GM12875 (cell line): Measurements from ENCODE around the gene AFTPH.

Experiments
- H3K4me3 ChIP-seq: one replicate; pipeline ENCODE4 v1.5.1; 2011; ENCODE audit warnings: low read depth, low read length, control low read depth
- TF ChIP-seq, protein P1 (sequence below): IDR thresholded peaks from 2 replicates; pipeline ENCODE4 v1.5.1; 2011; ENCODE audit warnings: low read depth, mild to moderate bottlenecking, control low read depth, inconsistent platforms, low read length, moderate library complexity, borderline replicate concordance; ENCODE audit not compliant: insufficient read depth

The AFTPH gene

DNA sequence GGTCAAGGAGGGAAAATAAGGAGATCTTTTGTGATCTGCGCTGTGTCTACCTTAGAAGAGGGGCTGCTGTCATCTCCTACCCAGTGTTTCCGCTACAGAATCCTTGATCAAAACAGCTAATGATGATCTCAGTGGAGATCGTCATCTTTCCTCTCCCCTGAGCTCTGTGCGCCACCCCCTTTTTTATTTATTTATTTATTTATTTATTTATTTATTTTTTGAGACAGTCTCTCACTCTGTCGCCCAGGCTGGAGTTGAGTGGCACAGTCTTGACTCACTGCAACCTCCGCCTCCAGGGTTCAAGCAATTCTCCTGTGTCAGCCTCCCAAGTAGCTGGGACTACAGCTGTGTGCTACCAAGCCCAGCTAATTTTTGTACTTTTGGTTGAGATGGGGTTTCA is 74.1 kb downstream of the AFTPH start:
- H3K4me3 ChIP-seq = no peak overlapping the region
- TF ChIP-seq, protein P1, sequence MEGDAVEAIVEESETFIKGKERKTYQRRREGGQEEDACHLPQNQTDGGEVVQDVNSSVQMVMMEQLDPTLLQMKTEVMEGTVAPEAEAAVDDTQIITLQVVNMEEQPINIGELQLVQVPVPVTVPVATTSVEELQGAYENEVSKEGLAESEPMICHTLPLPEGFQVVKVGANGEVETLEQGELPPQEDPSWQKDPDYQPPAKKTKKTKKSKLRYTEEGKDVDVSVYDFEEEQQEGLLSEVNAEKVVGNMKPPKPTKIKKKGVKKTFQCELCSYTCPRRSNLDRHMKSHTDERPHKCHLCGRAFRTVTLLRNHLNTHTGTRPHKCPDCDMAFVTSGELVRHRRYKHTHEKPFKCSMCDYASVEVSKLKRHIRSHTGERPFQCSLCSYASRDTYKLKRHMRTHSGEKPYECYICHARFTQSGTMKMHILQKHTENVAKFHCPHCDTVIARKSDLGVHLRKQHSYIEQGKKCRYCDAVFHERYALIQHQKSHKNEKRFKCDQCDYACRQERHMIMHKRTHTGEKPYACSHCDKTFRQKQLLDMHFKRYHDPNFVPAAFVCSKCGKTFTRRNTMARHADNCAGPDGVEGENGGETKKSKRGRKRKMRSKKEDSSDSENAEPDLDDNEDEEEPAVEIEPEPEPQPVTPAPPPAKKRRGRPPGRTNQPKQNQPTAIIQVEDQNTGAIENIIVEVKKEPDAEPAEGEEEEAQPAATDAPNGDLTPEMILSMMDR = no peak

DNA sequence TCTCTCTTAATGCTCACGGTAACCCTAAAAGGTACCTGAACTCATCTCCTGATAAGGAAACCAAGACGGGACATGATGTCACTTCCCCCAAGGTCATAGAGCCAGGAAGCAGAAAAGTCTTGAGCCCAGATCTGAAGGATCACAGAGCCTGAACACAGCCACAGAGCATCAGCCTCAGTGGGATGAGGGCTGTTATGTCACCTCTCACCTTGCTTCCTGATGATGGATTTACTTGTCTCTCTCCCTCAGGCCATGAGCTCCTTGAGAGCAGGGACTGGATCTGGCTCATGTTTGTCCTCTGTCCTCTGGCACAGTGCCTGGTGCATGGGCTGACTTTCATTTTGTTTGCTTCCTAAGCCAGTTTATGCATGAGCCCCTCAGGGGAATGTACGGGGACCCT is 75.3 kb downstream of the AFTPH start:
- H3K4me3 ChIP-seq = no peak overlapping the region
- TF ChIP-seq, protein P1 = no peak

DNA sequence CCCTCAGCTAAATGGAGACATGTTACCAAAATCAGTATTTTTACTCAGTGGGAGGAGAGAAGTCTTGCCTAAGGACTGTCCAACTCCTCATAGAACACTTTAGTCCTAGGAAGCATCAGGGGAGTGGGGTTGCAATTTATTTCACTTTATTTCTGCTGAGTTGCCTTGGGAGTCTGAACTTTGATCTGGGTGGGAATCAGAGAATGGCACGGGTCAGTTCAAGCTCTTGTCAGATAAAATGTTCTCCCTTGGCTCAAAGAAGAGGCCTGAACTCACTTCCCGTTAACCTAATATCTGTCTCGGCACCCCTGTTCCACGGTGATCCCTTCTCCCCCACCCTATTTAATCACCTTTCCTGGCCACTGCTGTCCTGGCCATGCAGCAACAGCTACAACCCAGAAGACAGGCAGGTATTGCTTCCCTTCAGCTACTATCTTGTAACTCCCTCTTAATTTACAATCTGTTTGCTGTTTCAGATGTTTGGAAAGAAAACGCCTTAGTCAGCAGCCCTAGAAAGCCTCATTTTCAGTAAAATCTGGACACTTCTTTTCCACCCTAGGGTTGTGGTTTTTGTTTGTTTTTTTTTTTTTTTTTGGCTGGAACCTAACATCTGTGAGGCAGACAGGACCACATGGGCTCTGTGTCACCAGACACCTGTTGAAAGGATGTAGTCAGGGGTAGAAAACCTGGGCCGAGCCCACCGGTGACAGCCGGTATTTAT is 77.1 kb downstream of the AFTPH start:
- H3K4me3 ChIP-seq = no peak overlapping the region
- TF ChIP-seq, protein P1 = no peak

DNA sequence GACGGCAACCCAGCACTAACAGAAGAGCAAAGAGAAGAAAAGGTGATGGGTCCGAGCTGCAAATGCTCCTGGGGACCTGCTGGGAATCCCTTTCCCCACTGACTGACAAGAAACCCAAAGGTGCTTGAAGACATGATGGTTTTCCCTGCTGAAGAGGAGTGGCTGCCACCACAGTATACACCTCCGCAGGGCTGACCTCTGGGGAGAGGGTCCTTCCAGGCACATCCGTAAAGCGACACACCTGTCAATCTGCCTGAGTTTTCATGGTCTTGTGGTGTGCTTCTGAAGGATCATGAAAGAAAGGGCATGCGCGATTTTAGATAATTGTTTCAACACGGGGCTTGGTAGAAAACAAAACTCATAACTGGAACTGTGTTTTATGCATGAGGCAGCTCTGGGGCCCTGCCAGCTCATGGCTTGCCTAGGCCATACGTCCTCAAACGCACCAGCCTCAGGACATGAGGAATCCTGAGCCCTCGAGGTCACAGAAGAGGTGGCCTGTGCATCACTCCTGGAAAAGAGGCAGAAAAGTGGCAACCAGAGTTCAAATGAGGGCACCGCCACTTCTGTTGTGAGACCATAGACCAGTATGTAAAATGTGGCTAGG is 77.8 kb downstream of the AFTPH start:
- TF ChIP-seq, protein P1 = no peak
- H3K4me3 ChIP-seq = no peak overlapping the region

DNA sequence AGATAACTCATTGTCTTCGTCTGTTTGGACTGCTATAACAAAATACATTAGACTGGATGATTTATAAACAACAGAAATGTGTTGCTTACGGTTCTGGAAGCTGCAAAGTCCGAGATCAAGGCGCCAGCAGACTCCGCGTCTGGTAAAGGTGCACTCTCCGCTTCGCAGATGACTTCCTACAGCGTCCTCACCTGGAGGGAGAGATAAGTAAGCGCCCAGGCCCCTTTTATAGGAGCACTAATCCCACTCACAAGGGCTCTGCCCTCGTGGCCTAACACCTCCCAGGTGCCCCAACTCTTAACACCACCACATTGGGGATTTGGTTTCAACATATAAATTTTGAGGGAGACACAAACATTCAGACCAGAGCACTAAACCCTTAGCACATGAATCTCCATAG is 78.3 kb downstream of the AFTPH start:
- TF ChIP-seq, protein P1 = no peak
- H3K4me3 ChIP-seq = no peak overlapping the region

DNA sequence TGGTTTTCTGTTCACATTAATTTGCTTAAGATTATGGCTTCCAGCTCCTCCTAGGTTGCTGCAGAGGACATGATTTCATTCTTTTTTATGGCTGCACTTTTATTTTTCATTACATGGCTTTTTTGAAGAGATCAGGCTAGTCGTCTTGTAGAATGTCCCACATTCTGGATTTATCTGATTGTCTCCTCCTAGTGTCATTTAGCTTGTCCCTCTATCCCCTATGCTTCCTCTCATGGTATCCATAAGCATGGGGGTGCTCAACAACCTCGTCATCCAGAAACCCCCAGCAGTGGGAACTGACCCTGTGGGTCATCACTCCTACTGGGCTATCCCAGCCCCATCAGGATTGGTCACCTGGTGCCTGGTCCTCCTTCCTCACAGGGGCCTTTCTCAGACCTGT is 80.0 kb downstream of the AFTPH start:
- TF ChIP-seq, protein P1 = no peak
- H3K4me3 ChIP-seq = no peak overlapping the region

DNA sequence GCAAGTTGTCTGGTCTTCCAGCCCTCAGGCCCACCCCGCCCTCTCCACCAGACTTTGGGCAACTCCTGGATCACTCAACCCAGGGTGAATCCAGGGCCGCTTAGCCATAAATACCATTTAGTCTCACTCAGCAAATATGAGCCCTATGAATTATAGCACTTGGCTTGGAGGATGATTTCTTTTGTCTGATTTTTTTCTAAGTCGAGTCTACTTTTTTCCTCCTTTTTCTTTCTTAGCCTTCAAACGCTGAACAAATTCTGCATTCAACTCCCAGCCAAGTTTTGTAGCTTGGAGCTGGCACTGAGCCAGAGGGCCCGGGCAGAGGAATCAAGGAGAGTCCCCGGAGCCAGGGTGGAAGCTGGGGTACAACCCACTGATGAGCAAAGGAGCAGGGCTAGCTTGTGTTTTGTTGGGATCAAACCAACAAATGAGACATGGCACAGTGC is 80.9 kb downstream of the AFTPH start:
- no peak overlapping the region for H3K4me3 ChIP-seq
- TF ChIP-seq, protein P1 = no peak
